ENCODE measurements around the gene OSMR. TPM values are rescaled to one million over a fixed set of nuclear protein-coding genes. Genes with fewer than 3 reads are reported as not detected.
A peak's percentile ranks its signal among the peaks of the same experiment; 100 is the strongest.

OSMR gene
- total RNA-seq (2014; rRNA removed; shearing (Covaris generic)) = 79.4 and 82.8 TPM in 2 replicates
- 63.7 and 89.9 TPM in 2 replicates for polyA plus RNA-seq (2014; cell fraction: nucleus; rRNA removed)

DNA sequence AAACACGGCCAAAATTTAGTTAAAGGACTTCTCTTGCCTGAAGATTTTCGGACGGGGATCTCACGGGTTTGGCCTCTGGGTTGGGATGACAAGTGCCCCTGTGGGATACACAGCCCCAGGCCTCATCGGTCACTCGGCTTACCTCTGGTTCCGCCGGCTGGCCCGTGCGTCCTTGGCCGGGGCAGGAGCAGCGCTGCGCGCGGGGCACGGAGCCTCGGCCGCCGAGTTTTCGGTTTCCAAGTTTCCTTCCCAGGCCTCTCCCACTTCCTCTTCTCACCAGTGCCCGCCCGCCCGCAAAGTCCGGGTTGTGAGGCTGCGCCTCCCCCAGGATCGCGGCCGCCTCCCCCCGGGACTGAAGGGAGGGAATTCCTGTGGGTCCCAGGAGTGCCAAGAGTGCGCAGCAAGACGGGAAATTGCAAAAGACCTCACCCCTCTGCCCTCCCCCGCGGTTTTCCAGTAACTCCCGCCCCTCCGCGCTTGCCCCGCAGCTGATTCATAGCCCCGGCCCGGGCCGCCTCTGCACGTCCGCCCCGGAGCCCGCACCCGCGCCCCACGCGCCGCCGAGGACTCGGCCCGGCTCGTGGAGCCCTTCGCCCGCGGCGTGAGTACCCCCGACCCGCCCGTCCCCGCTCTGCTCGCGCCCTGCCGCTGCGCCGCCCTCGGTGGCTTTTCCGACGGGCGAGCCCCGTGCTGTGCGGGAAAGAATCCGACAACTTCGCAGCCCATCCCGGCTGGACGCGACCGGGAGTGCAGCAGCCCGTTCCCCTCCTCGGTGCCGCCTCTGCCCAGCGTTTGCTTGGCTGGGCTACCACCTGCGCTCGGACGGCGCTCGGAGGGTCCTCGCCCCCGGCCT lies at the start of gene OSMR:
Gene OSMR (plus strand): TSS at position 487 of the 853 bp plus-strand sequence. CDS start 23,033 bp downstream, outside the sequence.
- DNase-seq (ENCODE audit: extremely low read depth, low read depth) = peak; percentile 94

DNA sequence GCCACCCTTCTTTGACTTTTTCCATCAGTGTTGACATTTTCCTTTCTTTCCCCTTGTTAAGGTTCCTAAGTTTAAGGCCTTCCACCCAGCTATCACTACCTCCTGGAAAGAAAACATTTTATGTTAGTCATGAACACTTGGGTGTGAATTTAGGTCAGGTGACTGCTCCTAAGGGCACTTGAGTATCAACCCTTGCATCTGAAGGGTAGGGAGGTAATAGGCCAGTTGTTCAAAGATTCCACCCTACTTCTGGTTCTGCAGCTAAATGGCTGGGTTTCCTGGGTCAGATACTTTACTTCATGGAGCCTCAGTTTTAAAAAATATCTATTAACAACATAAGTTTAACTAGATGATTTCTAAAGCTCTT lies 49.1 kb upstream of the OSMR start:
- no peak for DNase-seq (ENCODE audit: extremely low read depth, low read depth)

- DNase-seq (ENCODE audit: extremely low read depth, low read depth) = no peak
Measured at GRCh38 chr5:38797838-38798237, 48.0 kb upstream of the OSMR start.

DNA sequence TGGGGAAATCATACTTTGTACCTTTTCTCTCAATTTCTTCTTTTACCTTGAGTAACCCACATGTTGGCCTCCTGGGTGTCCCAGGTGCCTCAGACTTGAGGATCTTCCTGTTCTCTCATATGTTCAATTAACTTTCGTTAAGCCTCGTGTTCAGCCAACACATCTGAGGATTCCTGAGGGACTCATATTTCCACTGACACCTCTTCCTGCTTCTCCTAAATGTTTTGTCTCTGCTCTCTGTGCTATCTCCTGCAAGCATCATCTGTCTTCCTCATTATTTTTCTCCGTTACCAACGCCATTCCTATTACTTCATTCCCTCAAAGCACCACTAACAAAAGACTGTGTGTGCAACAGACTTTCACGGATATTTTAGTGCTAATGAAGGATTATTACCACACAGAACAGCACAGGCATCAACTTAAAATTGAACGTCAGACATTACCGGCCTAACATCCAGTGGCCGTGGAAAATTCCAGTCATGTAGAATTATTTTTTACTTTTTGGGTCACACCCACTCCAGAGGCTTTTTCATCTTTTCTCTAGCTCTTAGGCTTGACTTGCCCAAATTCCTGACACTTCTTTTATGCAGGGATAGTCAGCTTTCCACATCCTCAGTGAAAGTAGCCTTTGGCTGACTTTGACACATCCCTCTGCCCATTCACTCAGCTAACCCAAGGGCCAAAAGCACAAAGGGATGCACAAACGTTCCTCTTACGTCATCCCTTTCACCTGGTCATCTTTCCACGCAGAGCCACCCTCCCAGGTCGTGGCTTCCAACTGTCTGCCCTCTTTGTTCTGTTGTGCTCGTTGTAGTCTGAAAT lies 46.0 kb upstream of the OSMR start:
- DNase-seq (ENCODE audit: extremely low read depth, low read depth) = no peak

GRCh38 chr5:38800515-38800914 lies 45.3 kb upstream of the OSMR start:
- DNase-seq (ENCODE audit: extremely low read depth, low read depth) = no peak

GRCh38 chr5:38802125-38802524 lies 43.7 kb upstream of the OSMR start:
- DNase-seq (ENCODE audit: extremely low read depth, low read depth) = no peak

DNA sequence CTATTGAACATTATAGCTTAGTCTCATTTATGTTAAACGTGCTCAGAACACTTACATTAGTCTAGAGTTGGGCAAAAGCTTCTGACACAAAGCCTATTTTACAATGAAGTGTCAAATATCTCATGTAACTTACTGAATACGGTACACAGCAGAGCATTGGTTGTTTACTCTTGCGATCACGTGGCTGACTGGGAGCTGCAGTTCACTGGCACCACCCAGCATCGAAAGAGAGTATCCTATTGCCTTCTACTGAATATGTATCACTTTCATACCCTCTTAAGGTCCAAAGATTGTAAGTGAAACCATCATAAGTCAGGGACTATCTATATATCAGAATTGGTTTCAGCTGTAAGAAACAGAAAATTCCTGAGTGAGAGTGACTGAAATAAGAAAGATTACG lies 42.6 kb upstream of the OSMR start:
- no peak for DNase-seq (ENCODE audit: extremely low read depth, low read depth)

DNA sequence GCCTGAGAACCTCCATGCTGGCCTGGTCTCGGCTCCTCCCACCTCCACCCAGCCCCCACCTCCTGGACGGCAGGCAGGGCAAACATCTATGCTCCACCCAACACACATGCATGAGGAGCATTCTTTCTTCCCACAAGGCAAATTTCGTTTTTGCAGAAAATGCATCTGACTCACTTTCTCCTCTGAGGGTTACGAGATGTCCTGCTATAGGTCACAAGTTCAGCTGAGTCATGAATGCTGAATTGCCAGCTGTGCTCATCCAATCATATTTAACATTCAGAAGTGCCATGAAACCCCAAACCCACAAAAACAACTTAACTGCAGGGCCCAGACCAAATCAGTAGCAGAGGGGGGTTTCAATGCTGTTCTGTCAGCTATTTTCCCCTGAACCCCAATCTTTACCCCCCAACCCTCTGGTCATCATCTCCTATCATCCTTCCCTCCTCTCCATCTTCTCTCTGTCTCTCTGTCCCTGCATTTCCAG lies 39.0 kb upstream of the OSMR start:
- DNase-seq (ENCODE audit: extremely low read depth, low read depth) = peak; percentile 72

GRCh38 chr5:38807570-38808483 lies 38.0 kb upstream of the OSMR start:
- DNase-seq (ENCODE audit: extremely low read depth, low read depth) = peak; percentile 18

DNA sequence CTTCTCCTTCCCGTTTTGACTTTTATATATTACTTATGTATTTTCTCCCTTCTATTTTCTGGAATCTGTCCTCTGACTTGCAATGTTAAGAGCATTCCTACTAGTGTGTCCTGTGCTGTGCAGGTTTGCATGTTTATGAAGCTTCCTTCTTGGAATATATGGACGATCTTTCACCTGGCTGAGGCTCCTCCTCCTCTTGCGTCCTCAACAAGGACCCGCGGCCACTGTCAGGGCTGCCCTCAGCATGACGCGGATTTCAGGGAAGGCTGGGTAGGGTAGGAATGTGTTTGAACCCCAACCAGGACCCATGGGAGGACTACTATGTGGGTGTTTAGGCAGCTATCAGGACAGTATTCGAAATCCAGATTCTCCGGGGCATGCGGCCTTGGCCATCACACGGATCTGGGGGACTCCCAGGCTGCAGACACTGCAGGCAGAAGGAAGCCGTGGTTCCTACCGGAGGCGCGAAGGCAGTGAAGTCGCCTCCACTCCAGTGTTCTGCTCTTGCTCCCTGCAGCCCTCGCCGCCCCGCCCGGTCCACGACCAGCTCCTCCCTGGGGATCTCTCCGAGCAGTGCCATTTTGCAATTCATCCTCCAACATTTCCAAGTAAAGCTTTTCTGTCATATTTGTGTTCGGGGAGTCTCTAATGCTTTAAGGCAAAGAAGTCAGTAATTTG lies 37.0 kb upstream of the OSMR start:
- DNase-seq (ENCODE audit: extremely low read depth, low read depth) = no peak

DNA sequence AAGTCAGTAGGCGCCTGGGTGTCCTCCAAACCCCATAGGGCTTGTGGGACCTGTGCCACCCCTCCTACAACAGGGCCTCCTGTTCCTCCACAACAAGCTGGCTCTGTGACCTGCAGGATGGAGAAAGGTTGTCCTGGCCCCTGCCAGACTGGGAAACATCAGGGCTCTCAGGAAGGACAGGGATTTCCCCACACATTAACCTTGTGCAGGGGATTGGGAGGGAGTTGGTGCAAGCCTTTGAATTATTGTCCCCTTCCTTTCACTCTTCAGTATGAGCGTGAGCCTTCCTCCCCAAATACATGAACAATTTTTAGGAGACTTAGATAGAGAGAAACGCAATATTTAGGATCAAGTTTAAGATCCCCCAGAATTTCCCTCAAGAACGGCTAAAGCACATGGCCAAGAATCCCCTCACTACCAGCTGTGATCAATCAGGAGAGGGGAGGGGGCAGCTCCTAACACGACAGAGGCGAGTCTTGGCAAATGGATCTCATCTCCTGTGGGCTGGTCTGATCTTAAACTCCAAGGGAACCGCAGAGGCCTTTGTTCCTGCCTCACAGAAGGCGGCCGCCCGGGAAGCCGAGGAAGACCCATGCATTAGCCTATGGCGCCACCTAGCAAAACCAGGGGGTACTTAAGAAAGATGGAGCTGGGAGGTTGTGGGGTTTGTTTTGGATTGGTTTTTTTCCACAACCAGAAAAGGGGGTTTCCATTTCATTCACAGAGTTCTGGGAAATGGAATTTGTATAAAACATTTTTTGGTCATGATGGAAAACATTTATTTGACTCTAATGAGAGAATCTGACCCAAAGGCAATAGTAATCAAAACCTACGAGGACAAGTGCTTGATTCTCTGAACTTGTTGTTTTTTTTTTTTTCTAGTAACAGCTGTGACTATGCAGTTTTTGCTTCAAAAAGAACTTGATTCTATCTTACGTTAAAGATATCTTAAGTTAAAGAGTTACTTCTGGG lies 36.1 kb upstream of the OSMR start:
- peak; percentile 84 for DNase-seq (ENCODE audit: extremely low read depth, low read depth)

DNA sequence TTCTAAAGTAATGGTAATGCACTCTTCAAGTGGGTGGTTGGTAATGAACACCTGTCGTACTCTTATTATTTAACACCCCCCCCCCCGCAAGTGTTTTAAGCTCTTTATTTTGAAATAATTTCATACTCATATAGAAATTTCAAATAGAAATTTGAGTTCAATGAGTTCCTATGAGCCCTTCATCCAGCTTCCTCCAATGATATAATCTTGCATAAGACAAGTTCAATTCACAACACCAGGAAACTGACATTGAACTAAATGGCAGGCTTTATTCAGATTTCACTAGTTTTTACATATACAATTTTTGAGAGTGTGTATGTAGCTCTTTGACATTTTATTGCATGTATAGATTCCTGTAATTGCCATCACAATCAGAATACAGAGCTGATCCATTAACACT lies 30.9 kb upstream of the OSMR start:
- no peak for DNase-seq (ENCODE audit: extremely low read depth, low read depth)

- DNase-seq (ENCODE audit: extremely low read depth, low read depth) = no peak
Measured at GRCh38 chr5:38816083-38817030, 29.5 kb upstream of the OSMR start.

DNA sequence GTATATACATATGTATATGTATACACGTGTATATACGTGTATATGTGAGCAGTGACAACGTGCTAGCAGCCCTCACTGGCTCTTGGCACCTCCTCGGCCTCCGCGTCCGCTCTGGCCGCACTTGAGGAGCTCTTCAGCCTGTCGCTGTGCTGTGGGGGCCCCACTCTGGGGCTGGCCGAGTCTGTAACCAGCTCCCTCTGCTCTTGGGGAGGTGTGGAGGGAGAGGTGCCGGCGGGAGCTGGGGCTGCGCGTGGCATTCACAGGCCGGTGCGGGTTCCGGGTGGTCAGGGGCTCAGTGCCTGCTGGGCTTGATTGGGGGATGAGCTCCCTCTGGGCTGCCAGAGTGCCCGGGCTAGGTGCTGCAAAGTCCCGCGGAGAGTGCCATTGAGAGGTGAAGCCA lies 24.1 kb upstream of the OSMR start:
- DNase-seq (ENCODE audit: extremely low read depth, low read depth) = no peak

GRCh38 chr5:38823503-38823902 lies 22.3 kb upstream of the OSMR start:
- DNase-seq (ENCODE audit: extremely low read depth, low read depth) = no peak

GRCh38 chr5:38824821-38825220 lies 21.0 kb upstream of the OSMR start:
- DNase-seq (ENCODE audit: extremely low read depth, low read depth) = no peak

DNA sequence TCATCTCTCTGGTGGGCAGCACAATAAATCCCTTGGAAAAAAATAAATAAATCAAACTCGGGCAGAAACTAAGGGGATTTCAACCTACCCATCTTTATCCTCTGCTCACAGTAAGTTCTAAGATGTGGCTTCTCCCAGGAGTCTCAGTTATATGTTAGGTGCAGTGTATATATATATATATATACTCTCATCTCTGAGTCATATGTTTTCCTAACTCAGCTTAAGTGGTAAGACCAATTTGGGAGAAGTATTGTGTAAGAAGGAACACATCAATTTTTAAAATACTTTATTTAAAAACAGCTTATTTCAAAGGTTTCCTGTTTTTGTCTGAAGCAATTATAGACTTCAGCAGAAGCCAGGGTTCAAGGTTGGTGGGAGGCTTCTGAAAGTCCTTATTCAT lies 20.3 kb upstream of the OSMR start:
- DNase-seq (ENCODE audit: extremely low read depth, low read depth) = no peak

- no peak for DNase-seq (ENCODE audit: extremely low read depth, low read depth)
Measured at GRCh38 chr5:38827525-38827924, 18.3 kb upstream of the OSMR start.
